ENCODE data around the gene KCNB1. TPM values are rescaled to one million over a fixed set of nuclear protein-coding genes. Genes with fewer than 3 reads are reported as not detected.

The KCNB1 gene
- total and polyA plus RNA-seq, 2 experiments from 2014 or later = 0.11 to 0.13 TPM

GRCh38 chr20:49518576-49518975 lies 36.1 kb upstream of the KCNB1 start:
- in situ Hi-C loops (cut with MboI) = no loop called here
- Histone ChIP-seq H3K36me3 (ENCODE audit: low read depth) (peaks cover 57% of the 10 kb centered on the region), H3K4me2 (ENCODE audit: unreplicated experiment) (no peak overlapping the region), H3K9ac (no peak overlapping the region), H3K4me1 (ENCODE audit: insufficient read depth) (no peaks in the 10 kb centered on the region), H2AFZ (no peak overlapping the region), H4K20me1 (ENCODE audit: insufficient read depth) (0 out of 2 replicates have a peak, but pooled peaks cover 2% of the 10 kb centered on the region), H3K9me2 (ENCODE audit: insufficient read depth) (no peaks in the 10 kb centered on the region), H3K27ac (no peak overlapping the region), H3K79me2 (ENCODE audit: insufficient read depth) (no peaks in the 10 kb centered on the region), H3F3A (ENCODE audit: insufficient read depth) (peaks cover 72% of the 10 kb centered on the region), H3K27me3 (replicated peaks; ENCODE audit: insufficient read depth) (no peaks in the 10 kb centered on the region), H3K9me3 (ENCODE audit: low read depth) (no peaks in the 10 kb centered on the region), H3K4me3 (no peak overlapping the region)
- TF ChIP-seq EZH2 (IDR thresholded peaks at IDR 0.05; ENCODE audit: insufficient read depth, poor library complexity, severe bottlenecking) = no peak
- no peak for TF ChIP-seq EZH2phosphoT487 (IDR thresholded peaks at IDR 0.05; ENCODE audit: insufficient read depth, low read depth)
- WGBS, 2 experiments (ENCODE audit: low coverage in 1 of 2, low lambda C conversion rate in 2 of 2, missing lambda C conversion rate in 2 of 2) = 78 to 79% methylated on average over 5 of the region's 5 CpGs
- DNase-seq = no peak

GRCh38 chr20:49517805-49518100 lies 35.3 kb upstream of the KCNB1 start:
- Histone ChIP-seq H4K20me1 (ENCODE audit: insufficient read depth) (0 out of 2 replicates have a peak, but pooled peaks cover 2% of the 10 kb centered on the region), H3K27me3 (replicated peaks; ENCODE audit: insufficient read depth) (no peaks in the 10 kb centered on the region), H3K9me3 (ENCODE audit: low read depth) (no peaks in the 10 kb centered on the region), H3K4me2 (ENCODE audit: unreplicated experiment) (no peak overlapping the region), H3K36me3 (ENCODE audit: low read depth) (peaks cover 49% of the 10 kb centered on the region), H3K4me3 (no peak overlapping the region), H3K4me1 (ENCODE audit: insufficient read depth) (no peaks in the 10 kb centered on the region), H3K9me2 (ENCODE audit: insufficient read depth) (no peaks in the 10 kb centered on the region), H3K79me2 (ENCODE audit: insufficient read depth) (no peaks in the 10 kb centered on the region), H3F3A (ENCODE audit: insufficient read depth) (peaks cover 69% of the 10 kb centered on the region), H2AFZ (no peak overlapping the region), H3K27ac (no peak overlapping the region), H3K9ac (no peak overlapping the region)
- in situ Hi-C loops (cut with MboI) = no loop called here
- TF ChIP-seq EZH2 (IDR thresholded peaks at IDR 0.05; ENCODE audit: insufficient read depth, poor library complexity, severe bottlenecking) = no peak
- TF ChIP-seq EZH2phosphoT487 (IDR thresholded peaks at IDR 0.05; ENCODE audit: insufficient read depth, low read depth) = no peak
- WGBS, 2 experiments (ENCODE audit: low coverage in 1 of 2, low lambda C conversion rate in 2 of 2, missing lambda C conversion rate in 2 of 2) = 92 to 94% methylated on average over 4 of the region's 4 CpGs
- DNase-seq = no peak

- Histone ChIP-seq H3K27ac (no peak overlapping the region), H3F3A (ENCODE audit: insufficient read depth) (peaks cover 74% of the 10 kb centered on the region), H3K79me2 (ENCODE audit: insufficient read depth) (no peaks in the 10 kb centered on the region), H3K9me3 (ENCODE audit: low read depth) (no peaks in the 10 kb centered on the region), H3K4me3 (no peak overlapping the region), H2AFZ (no peak overlapping the region), H3K27me3 (replicated peaks; ENCODE audit: insufficient read depth) (no peaks in the 10 kb centered on the region), H3K4me2 (ENCODE audit: unreplicated experiment) (no peak overlapping the region), H3K36me3 (ENCODE audit: low read depth) (peaks cover 43% of the 10 kb centered on the region), H3K9ac (no peak overlapping the region), H3K4me1 (ENCODE audit: insufficient read depth) (no peaks in the 10 kb centered on the region), H4K20me1 (ENCODE audit: insufficient read depth) (0 out of 2 replicates have a peak, but pooled peaks cover 2% of the 10 kb centered on the region), H3K9me2 (ENCODE audit: insufficient read depth) (0 out of 2 replicates have a peak, but pooled peaks cover 2% of the 10 kb centered on the region)
- no peak for TF ChIP-seq EZH2 (IDR thresholded peaks at IDR 0.05; ENCODE audit: insufficient read depth, poor library complexity, severe bottlenecking)
- TF ChIP-seq EZH2phosphoT487 (IDR thresholded peaks at IDR 0.05; ENCODE audit: insufficient read depth, low read depth) = no peak
- 88 to 90% methylated on average over 16 to 17 of the region's 17 CpGs for WGBS, 2 experiments (ENCODE audit: low coverage in 1 of 2, low lambda C conversion rate in 2 of 2, missing lambda C conversion rate in 2 of 2)
- peak; percentile 33 for DNase-seq
- in situ Hi-C loops (cut with MboI) = no loop called here
Measured at GRCh38 chr20:49516916-49517804, 34.7 kb upstream of the KCNB1 start.

GRCh38 chr20:49515586-49515985 lies 33.1 kb upstream of the KCNB1 start:
- H3K36me3 ChIP-seq (ENCODE audit: low read depth) = peaks cover 29% of the 10 kb centered on the region
- TF ChIP-seq EZH2 (IDR thresholded peaks at IDR 0.05; ENCODE audit: insufficient read depth, poor library complexity, severe bottlenecking) = no peak
- no peak for TF ChIP-seq EZH2phosphoT487 (IDR thresholded peaks at IDR 0.05; ENCODE audit: insufficient read depth, low read depth)
- no peak overlapping the region for H3K27ac ChIP-seq
- H3K4me2 ChIP-seq (ENCODE audit: unreplicated experiment) = no peak overlapping the region
- H3K9me2 ChIP-seq (ENCODE audit: insufficient read depth) = 0 out of 2 replicates have a peak, but pooled peaks cover 6% of the 10 kb centered on the region
- WGBS, 2 experiments (ENCODE audit: low coverage in 1 of 2, low lambda C conversion rate in 2 of 2, missing lambda C conversion rate in 2 of 2) = 53 to 59% methylated on average over 3 of the region's 3 CpGs
- DNase-seq = no peak
- H2AFZ ChIP-seq = no peak overlapping the region
- in situ Hi-C loops (cut with MboI) = no loop called here
- H3K79me2 ChIP-seq (ENCODE audit: insufficient read depth) = no peaks in the 10 kb centered on the region
- peaks cover 75% of the 10 kb centered on the region for H3F3A ChIP-seq (ENCODE audit: insufficient read depth)
- H3K9me3 ChIP-seq (ENCODE audit: low read depth) = no peaks in the 10 kb centered on the region
- H3K4me3 ChIP-seq = no peak overlapping the region
- H3K9ac ChIP-seq = no peak overlapping the region
- no peaks in the 10 kb centered on the region for H3K27me3 ChIP-seq (replicated peaks; ENCODE audit: insufficient read depth)
- peaks cover 14% of the 10 kb centered on the region for H3K4me1 ChIP-seq (ENCODE audit: insufficient read depth)
- H4K20me1 ChIP-seq (ENCODE audit: insufficient read depth) = 0 out of 2 replicates have a peak, but pooled peaks cover 2% of the 10 kb centered on the region
